ENCODE measurements around the gene CTNND1. TPM values are rescaled to one million over a fixed set of nuclear protein-coding genes. Genes with fewer than 3 reads are reported as not detected.
"Not testable (repeated sequence)": the region's sequence is repeated elsewhere in the genome, so short reads cannot be mapped to it uniquely, and the experiment has no call there.

CTNND1 gene
- polyA plus RNA-seq, 2 donors, result 89.7 to 125 TPM

GRCh38 chr11:57823859-57824258 lies 62.3 kb downstream of the CTNND1 start:
- Histone ChIP-seq H3K9me3 (ENCODE audit: control insufficient read depth in 2 of 2, insufficient read depth in 1 of 2, low read depth in 1 of 2, low read length in 1 of 2) (no peaks in the 10 kb centered on the region), H3K4me3 (ENCODE audit: low read depth in 1 of 2, low read length in 2 of 2) (no peak overlapping the region), H3K36me3 (ENCODE audit: control insufficient read depth in 2 of 2, insufficient read depth in 2 of 2, low read length in 1 of 2) (no peaks in the 10 kb centered on the region), H3K27ac (ENCODE audit: low read depth in 2 of 2, low read length in 1 of 2) (no peak overlapping the region), H3K27me3 (ENCODE audit: control insufficient read depth in 1 of 2, insufficient read depth in 2 of 2, low read length in 2 of 2) (no peaks in the 10 kb centered on the region), H3K4me1 (ENCODE audit: control insufficient read depth in 2 of 2, insufficient read depth in 2 of 2, low read length in 1 of 2) (no peaks in the 10 kb centered on the region)
- WGBS, 2 donors, result 92 to 96% methylated on average over 1 of the region's 1 CpG

GRCh38 chr11:57834852-57835251 lies 73.2 kb downstream of the CTNND1 start:
- no peak overlapping the region for H3K4me3 ChIP-seq (ENCODE audit: low read depth in 1 of 2, low read length in 2 of 2)
- no peaks in the 10 kb centered on the region for H3K36me3 ChIP-seq (ENCODE audit: control insufficient read depth in 2 of 2, insufficient read depth in 2 of 2, low read length in 1 of 2)
- H3K4me1 ChIP-seq (ENCODE audit: control insufficient read depth in 2 of 2, insufficient read depth in 2 of 2, low read length in 1 of 2), result no peaks in the 10 kb centered on the region
- H3K27me3 ChIP-seq (ENCODE audit: control insufficient read depth in 1 of 2, insufficient read depth in 2 of 2, low read length in 2 of 2), result no peaks in the 10 kb centered on the region
- WGBS, 2 donors, result 77 to 94% methylated on average over 1 of the region's 1 CpG
- H3K27ac ChIP-seq (ENCODE audit: low read depth in 2 of 2, low read length in 1 of 2), result no peak overlapping the region
- H3K9me3 ChIP-seq (ENCODE audit: control insufficient read depth in 2 of 2, insufficient read depth in 1 of 2, low read depth in 1 of 2, low read length in 1 of 2), result no peaks in the 10 kb centered on the region

GRCh38 chr11:57838609-57839008 lies 77.0 kb downstream of the CTNND1 start:
- not testable (repeated sequence) for H3K27ac ChIP-seq (ENCODE audit: low read depth in 2 of 2, low read length in 1 of 2)
- WGBS, 2 donors, result 92 to 95% methylated on average over 3 of the region's 3 CpGs

GRCh38 chr11:57842873-57843272 lies 81.3 kb downstream of the CTNND1 start:
- no peaks in the 10 kb centered on the region for H3K27me3 ChIP-seq (ENCODE audit: control insufficient read depth in 1 of 2, insufficient read depth in 2 of 2, low read length in 2 of 2)
- no peaks in the 10 kb centered on the region for H3K9me3 ChIP-seq (ENCODE audit: control insufficient read depth in 2 of 2, insufficient read depth in 1 of 2, low read depth in 1 of 2, low read length in 1 of 2)
- H3K4me1 ChIP-seq (ENCODE audit: control insufficient read depth in 2 of 2, insufficient read depth in 2 of 2, low read length in 1 of 2), result no peaks in the 10 kb centered on the region
- 39 to 44% methylated on average over 1 of the region's 1 CpG for WGBS, 2 donors
- H3K36me3 ChIP-seq (ENCODE audit: control insufficient read depth in 2 of 2, insufficient read depth in 2 of 2, low read length in 1 of 2), result no peaks in the 10 kb centered on the region
- no peak overlapping the region for H3K4me3 ChIP-seq (ENCODE audit: low read depth in 1 of 2, low read length in 2 of 2)
- H3K27ac ChIP-seq (ENCODE audit: low read depth in 2 of 2, low read length in 1 of 2), result no peak overlapping the region

More at GRCh38 chr11:57838609-57839008, 77.0 kb downstream of the CTNND1 start:
- H3K4me3 ChIP-seq (ENCODE audit: low read depth in 1 of 2, low read length in 2 of 2); H3K27me3 ChIP-seq (ENCODE audit: control insufficient read depth in 1 of 2, insufficient read depth in 2 of 2, low read length in 2 of 2); H3K9me3 ChIP-seq (ENCODE audit: control insufficient read depth in 2 of 2, insufficient read depth in 1 of 2, low read depth in 1 of 2, low read length in 1 of 2); H3K36me3 ChIP-seq (ENCODE audit: control insufficient read depth in 2 of 2, insufficient read depth in 2 of 2, low read length in 1 of 2); H3K4me1 ChIP-seq (ENCODE audit: control insufficient read depth in 2 of 2, insufficient read depth in 2 of 2, low read length in 1 of 2): not testable (repeated sequence)

GRCh38 chr11:57867966-57868365 lies 106.4 kb downstream of the CTNND1 start:
- no peak overlapping the region for H3K4me3 ChIP-seq (ENCODE audit: low read depth in 1 of 2, low read length in 2 of 2)
- peaks cover 0 to 2% of the 10 kb centered on the region in 2 donors for H3K9me3 ChIP-seq (ENCODE audit: control insufficient read depth in 2 of 2, insufficient read depth in 1 of 2, low read depth in 1 of 2, low read length in 1 of 2)
- H3K36me3 ChIP-seq (ENCODE audit: control insufficient read depth in 2 of 2, insufficient read depth in 2 of 2, low read length in 1 of 2), result no peaks in the 10 kb centered on the region
- H3K27ac ChIP-seq (ENCODE audit: low read depth in 2 of 2, low read length in 1 of 2), result no peak overlapping the region
- no peaks in the 10 kb centered on the region for H3K27me3 ChIP-seq (ENCODE audit: control insufficient read depth in 1 of 2, insufficient read depth in 2 of 2, low read length in 2 of 2)
- no peaks in the 10 kb centered on the region for H3K4me1 ChIP-seq (ENCODE audit: control insufficient read depth in 2 of 2, insufficient read depth in 2 of 2, low read length in 1 of 2)

DNA sequence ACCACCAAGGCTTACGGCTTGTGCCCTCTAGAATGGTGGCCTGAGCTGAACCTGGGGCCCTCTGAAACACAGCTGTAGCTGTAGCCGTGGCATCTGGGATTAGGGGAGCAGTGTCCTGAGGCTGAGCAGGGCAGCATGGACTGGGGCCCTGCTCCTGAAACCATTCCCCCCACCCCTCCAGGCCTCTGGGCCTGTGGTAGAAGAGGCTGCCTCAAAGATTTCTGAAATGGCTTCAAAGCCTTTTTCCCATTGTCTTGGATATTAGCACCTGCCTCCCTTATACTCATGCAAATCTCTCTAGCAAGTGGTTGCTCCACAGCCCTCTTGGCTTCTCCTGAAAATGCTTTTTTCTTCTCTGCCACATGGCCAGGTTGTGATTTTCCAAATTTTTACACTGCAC lies 106.9 kb downstream of the CTNND1 start:
- H3K4me1 ChIP-seq (ENCODE audit: control insufficient read depth in 2 of 2, insufficient read depth in 2 of 2, low read length in 1 of 2), result no peaks in the 10 kb centered on the region
- H3K9me3 ChIP-seq (ENCODE audit: control insufficient read depth in 2 of 2, insufficient read depth in 1 of 2, low read depth in 1 of 2, low read length in 1 of 2), result no peaks in the 10 kb centered on the region
- 79 to 84% methylated on average over 2 of the region's 2 CpGs for WGBS, 2 donors
- no peaks in the 10 kb centered on the region for H3K27me3 ChIP-seq (ENCODE audit: control insufficient read depth in 1 of 2, insufficient read depth in 2 of 2, low read length in 2 of 2)
- no peak overlapping the region for H3K27ac ChIP-seq (ENCODE audit: low read depth in 2 of 2, low read length in 1 of 2)
- no peaks in the 10 kb centered on the region for H3K36me3 ChIP-seq (ENCODE audit: control insufficient read depth in 2 of 2, insufficient read depth in 2 of 2, low read length in 1 of 2)
- no peak overlapping the region for H3K4me3 ChIP-seq (ENCODE audit: low read depth in 1 of 2, low read length in 2 of 2)

Other genes with a start within 250 kb of the CTNND1 start
- 1 to 10 TPM; 2.5 to 3.7 TPM for gene SLC43A1, start 246.1 kb upstream of the CTNND1 start, polyA plus RNA-seq
- gene TIMM10, start 231.0 kb upstream of the CTNND1 start, polyA plus RNA-seq, result 10 to 100 TPM; 38.8 to 61.6 TPM
- gene SMTNL1, start 224.2 kb upstream of the CTNND1 start, polyA plus RNA-seq, result not detected
- 10 to 100 TPM; 10.3 to 28.1 TPM for gene UBE2L6, start 194.1 kb upstream of the CTNND1 start, polyA plus RNA-seq
- 10 to 100 TPM; 36.5 to 99.3 TPM for gene SERPING1, start 164.1 kb upstream of the CTNND1 start, polyA plus RNA-seq
- gene YPEL4, start 111.9 kb upstream of the CTNND1 start, polyA plus RNA-seq, result under 1 TPM; 0.35 to 0.39 TPM
- gene CLP1, start 104.0 kb upstream of the CTNND1 start, polyA plus RNA-seq, result 10 to 100 TPM in 1 of 2 donors, 1 to 10 TPM in 1; 4.4 to 11.4 TPM
- 10 to 100 TPM; 57.4 to 59.7 TPM for gene ZDHHC5, start 93.7 kb upstream of the CTNND1 start, polyA plus RNA-seq
- 10 to 100 TPM in 1 of 2 donors, 1 to 10 TPM in 1; 6.2 to 11.9 TPM for gene MED19, start 49.6 kb upstream of the CTNND1 start, polyA plus RNA-seq
- 10 to 100 TPM; 37.1 to 68.9 TPM for gene TMX2, start 49.2 kb upstream of the CTNND1 start, polyA plus RNA-seq
- gene SELENOH, start 20.3 kb upstream of the CTNND1 start, polyA plus RNA-seq, result 100 to 1,000 TPM in 1 of 2 donors, 10 to 100 TPM in 1; 87.4 to 115 TPM
- under 1 TPM in 1 of 2 donors, not detected in 1; 0.02 TPM for gene BTBD18, start 10.0 kb upstream of the CTNND1 start, polyA plus RNA-seq

All from esophagus (tissue), 2 donors.